ENCODE data around the gene IGIP. TPM values are rescaled to one million over a fixed set of nuclear protein-coding genes. Genes with fewer than 3 reads are reported as not detected.

The IGIP gene
- total RNA-seq, 1 donor from 2014 or later = 2.6 TPM

- Mint-ChIP-seq H3K9me3 (no peaks in the 10 kb centered on the region), H3K36me3 (no peaks in the 10 kb centered on the region), H3K27ac (no peak overlapping the region), H3K27me3 (peaks cover 20% of the 10 kb centered on the region), H3K4me1 (ENCODE audit: unreplicated experiment) (no peaks in the 10 kb centered on the region), H3K4me3 (no peak overlapping the region)
- TF ChIP-seq CTCF (conservative IDR thresholded peaks at IDR 0.05) = no peak
- no peak for DNase-seq (ENCODE audit: extremely low spot score, unreplicated experiment)
Measured at GRCh38 chr5:140130949-140131733, 5.4 kb downstream of the IGIP start.

DNA sequence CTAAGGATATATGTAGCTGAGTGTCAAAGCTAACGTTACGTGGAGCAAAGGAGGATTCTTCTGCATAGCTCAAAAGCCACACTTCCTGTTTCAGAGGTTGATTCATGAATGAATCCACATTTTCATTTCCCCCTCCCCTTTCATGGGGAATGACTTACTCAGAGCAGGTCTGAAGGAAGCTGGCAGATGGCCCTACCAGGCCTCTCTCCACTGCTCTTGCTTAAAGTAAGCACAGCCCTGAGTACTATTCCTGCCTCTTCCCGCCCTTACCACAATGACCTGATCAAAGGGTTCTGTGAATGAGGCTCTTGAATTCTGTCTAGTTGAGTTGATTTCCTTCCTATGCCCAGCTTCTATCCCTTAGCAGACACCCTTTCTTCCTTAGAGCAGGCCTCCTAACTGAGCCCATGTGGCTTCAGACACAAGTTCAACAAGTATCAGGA is 6.3 kb downstream of the IGIP start:
- Mint-ChIP-seq H3K4me1 (ENCODE audit: unreplicated experiment) (no peaks in the 10 kb centered on the region), H3K27ac (no peak overlapping the region), H3K9me3 (no peaks in the 10 kb centered on the region), H3K27me3 (peaks cover 20% of the 10 kb centered on the region), H3K4me3 (no peak overlapping the region), H3K36me3 (no peaks in the 10 kb centered on the region)
- TF ChIP-seq CTCF (conservative IDR thresholded peaks at IDR 0.05) = no peak
- no peak for DNase-seq (ENCODE audit: extremely low spot score, unreplicated experiment)

GRCh38 chr5:140133514-140134167 is 7.9 kb downstream of the IGIP start:
- Mint-ChIP-seq H3K4me1 (ENCODE audit: unreplicated experiment) (no peaks in the 10 kb centered on the region), H3K27me3 (peaks cover 25% of the 10 kb centered on the region), H3K27ac (no peak overlapping the region), H3K9me3 (no peaks in the 10 kb centered on the region), H3K4me3 (no peak overlapping the region), H3K36me3 (no peaks in the 10 kb centered on the region)
- no peak for DNase-seq (ENCODE audit: extremely low spot score, unreplicated experiment)
- TF ChIP-seq CTCF (conservative IDR thresholded peaks at IDR 0.05) = no peak

- no peak overlapping the region for H3K27ac Mint-ChIP-seq
- H3K27me3 Mint-ChIP-seq = peaks cover 26% of the 10 kb centered on the region
- no peak for DNase-seq (ENCODE audit: extremely low spot score, unreplicated experiment)
- no peaks in the 10 kb centered on the region for H3K4me1 Mint-ChIP-seq (ENCODE audit: unreplicated experiment)
- H3K36me3 Mint-ChIP-seq = no peaks in the 10 kb centered on the region
- no peaks in the 10 kb centered on the region for H3K9me3 Mint-ChIP-seq
- no peak for TF ChIP-seq CTCF (conservative IDR thresholded peaks at IDR 0.05)
- no peak overlapping the region for H3K4me3 Mint-ChIP-seq
Measured at GRCh38 chr5:140134277-140134935, 8.7 kb downstream of the IGIP start.

GRCh38 chr5:140135127-140135526 is 9.4 kb downstream of the IGIP start:
- Mint-ChIP-seq H3K27me3 (peaks cover 33% of the 10 kb centered on the region), H3K27ac (no peak overlapping the region)

More at GRCh38 chr5:140135127-140135526, 9.4 kb downstream of the IGIP start:
- no peak overlapping the region for H3K4me3 Mint-ChIP-seq
- H3K36me3 Mint-ChIP-seq = no peaks in the 10 kb centered on the region
- no peak for DNase-seq (ENCODE audit: extremely low spot score, unreplicated experiment)
- no peaks in the 10 kb centered on the region for H3K9me3 Mint-ChIP-seq
- no peak for TF ChIP-seq CTCF (conservative IDR thresholded peaks at IDR 0.05)
- no peaks in the 10 kb centered on the region for H3K4me1 Mint-ChIP-seq (ENCODE audit: unreplicated experiment)

Data from type B pancreatic cell (in vitro differentiated cells).